HepG2 (cell line): ENCODE data around the gene CCDC88C. TPM values are rescaled to one million over a fixed set of nuclear protein-coding genes. Genes with fewer than 3 reads are reported as not detected.

ENCODE experiments used
- ATAC-seq: fragments of 200-7000 bp; cut with Tn5 transposase; 3 replicates; pipeline ENCODE4 v1.9.1; 2020; ENCODE audit warnings: mild to moderate bottlenecking, moderate library complexity
- BruUV-seq: library from RNA; stranded (reverse); fragments of 400-500 nt; replicated peaks from 2 replicates; lab custom pipeline; 2021; lab: Mats Ljungman, UMichigan
- CTCF ChIA-PET: fragments of 300-600 bp; formaldehyde crosslinking; extraction: SDS; loops from one replicate; lab custom pipeline; 2021; ENCODE audit warnings: low total read pairs, inconsistent platforms, low intra/inter-chr PET ratio; lab: Yijun Ruan, JAX
- POLR2A ChIA-PET: fragments of 350-600 bp; sonication (Branson Sonifier 250); formaldehyde crosslinking; loops from one replicate; lab custom pipeline; 2020; ENCODE audit warnings: antibody characterized with exemption, inconsistent platforms; lab: Yijun Ruan, JAX
- DNase-seq: peaks from one replicate; pipeline ENCODE4 v3.0.0-alpha.2; 2015; ENCODE audit warnings: low spot score
- FAIRE-seq: peaks from 3 replicates; lab custom pipeline; 2011; peaks lifted over from hg19 to GRCh38; lab: Jason Lieb, UNC
- H2AFZ ChIP-seq: one replicate; pipeline ENCODE4 v1.6.1; 2011; ENCODE audit warnings: low read length, inconsistent platforms
- H3K27ac ChIP-seq: fragments of 300-600 bp; 3 replicates; pipeline ENCODE4 v1.8.0; 2011; ENCODE audit warnings: mixed run types, mild to moderate bottlenecking, mixed read lengths, low read length, inconsistent platforms; ENCODE audit not compliant: insufficient read depth; ENCODE audit errors: extremely low read length
- H3K27me3 ChIP-seq, 2 experiments: fragments of 200-600 bp in 1 of 2; 2 replicates in 1 of 2; 3 replicates in 1 of 2; pipeline versions ENCODE4 v1.6.0 to v1.8.0; 2011; ENCODE audit warnings: low read length in 2 of 2, mild to moderate bottlenecking in 2 of 2, moderate library complexity in 2 of 2, inconsistent platforms in 1 of 2; ENCODE audit not compliant: insufficient read depth in 2 of 2, control insufficient read depth in 1 of 2
- H3K36me3 ChIP-seq, 2 experiments: fragments of 200-600 bp in 1 of 2; replicated peaks in 1 of 2; 2 replicates in 1 of 2; 3 replicates in 1 of 2; pipeline versions ENCODE4 v1.5.1 to v1.8.0; 2011; ENCODE audit warnings: low read length in 2 of 2, inconsistent platforms in 1 of 2; ENCODE audit not compliant: insufficient read depth in 2 of 2, control insufficient read depth in 1 of 2
- H3K4me1 ChIP-seq: 2 replicates; pipeline ENCODE4 v1.5.1; 2012; ENCODE audit warnings: low read length, inconsistent platforms; ENCODE audit not compliant: insufficient read depth
- H3K4me2 ChIP-seq: 2 replicates; pipeline ENCODE4 v1.6.0; 2011; ENCODE audit warnings: low read depth, low read length, inconsistent platforms
- H3K4me3 ChIP-seq, 3 experiments: fragments of 200-600 bp in 1 of 3; sonication (generic), shearing (Covaris generic) in 1 of 3; replicated peaks in 1 of 3; 2 replicates each; pipeline ENCODE4 v1.5.1; 2011 to 2016; ENCODE audit warnings: low read length in 3 of 3, inconsistent platforms in 2 of 3, low read depth in 2 of 3, mild to moderate bottlenecking in 2 of 3, control low read depth in 1 of 3, mixed read lengths in 1 of 3; ENCODE audit not compliant: insufficient read depth in 1 of 3
- H3K79me2 ChIP-seq: one replicate; pipeline ENCODE4 v1.6.1; 2011; ENCODE audit warnings: low read length, inconsistent platforms; ENCODE audit not compliant: insufficient read depth
- H3K9ac ChIP-seq: 2 replicates; pipeline ENCODE4 v1.6.0; 2011; ENCODE audit warnings: mild to moderate bottlenecking, low read depth, low read length, inconsistent platforms; ENCODE audit not compliant: insufficient read depth
- H3K9me3 ChIP-seq: 2 replicates; pipeline ENCODE4 v1.5.1; 2012; ENCODE audit warnings: mild to moderate bottlenecking, low read length
- H4K20me1 ChIP-seq: 2 replicates; pipeline ENCODE4 v1.6.0; 2011; ENCODE audit warnings: inconsistent platforms, mild to moderate bottlenecking, low read length, moderate library complexity; ENCODE audit not compliant: insufficient read depth
- ATF6 ChIP-seq: sonication (generic); formaldehyde crosslinking; conservative IDR thresholded peaks from 2 replicates; pipeline ENCODE4 v1.4.0; 2020; ENCODE audit warnings: missing genetic modification reagents
- CBFB ChIP-seq: sonication (generic); formaldehyde crosslinking; IDR thresholded peaks from 2 replicates; pipeline ENCODE4 v1.4.0; 2020; ENCODE audit warnings: missing genetic modification reagents
- CREB3 ChIP-seq: sonication (generic); formaldehyde crosslinking; IDR thresholded peaks from 2 replicates; pipeline ENCODE4 v1.5.0; 2020; ENCODE audit warnings: missing genetic modification reagents
- KMT2A ChIP-seq: sonication (generic); formaldehyde crosslinking; IDR thresholded peaks from 2 replicates; pipeline ENCODE4 v1.4.0; 2020; ENCODE audit warnings: missing genetic modification reagents
- NCOA1 ChIP-seq: sonication (generic); formaldehyde crosslinking; IDR thresholded peaks from 2 replicates; pipeline ENCODE4 v1.9.0; 2021; ENCODE audit warnings: missing genetic modification reagents
- NFE2 ChIP-seq: sonication (generic); formaldehyde crosslinking; IDR thresholded peaks from 2 replicates; pipeline ENCODE4 v1.4.0; 2020; ENCODE audit warnings: missing genetic modification reagents
- PLRG1 ChIP-seq: fragments of 450-650 bp; conservative IDR thresholded peaks from 2 replicates; pipeline ENCODE4 v1.6.1; 2016
- PRDM15 ChIP-seq: sonication (generic); formaldehyde crosslinking; IDR thresholded peaks from 2 replicates; pipeline ENCODE4 v1.4.0; 2020; ENCODE audit warnings: missing genetic modification reagents
- REPIN1 ChIP-seq: sonication (generic); formaldehyde crosslinking; IDR thresholded peaks from 2 replicates; pipeline ENCODE4 v1.8.0; 2022; ENCODE audit warnings: missing genetic modification reagents, low read depth, mild to moderate bottlenecking, borderline replicate concordance
- SP140L ChIP-seq: sonication (generic); formaldehyde crosslinking; IDR thresholded peaks from 2 replicates; pipeline ENCODE4 v1.4.0; 2020; ENCODE audit warnings: missing genetic modification reagents, borderline replicate concordance
- TFAP4 ChIP-seq: sonication (generic); IDR thresholded peaks from 2 replicates; pipeline ENCODE4 v1.6.1; 2016; ENCODE audit warnings: low read depth, borderline replicate concordance
- TP53 ChIP-seq: sonication (generic); formaldehyde crosslinking; conservative IDR thresholded peaks from 2 replicates; pipeline ENCODE4 v1.4.0; 2020; ENCODE audit warnings: missing genetic modification reagents
- ZNF12 ChIP-seq: sonication (generic); formaldehyde crosslinking; IDR thresholded peaks from 2 replicates; pipeline ENCODE4 v1.5.0; 2020; ENCODE audit warnings: missing genetic modification reagents
- ZNF296 ChIP-seq: sonication (generic); formaldehyde crosslinking; conservative IDR thresholded peaks from 2 replicates; pipeline ENCODE4 v1.5.0; 2020; ENCODE audit warnings: mild to moderate bottlenecking, missing genetic modification reagents
- ZNF446 ChIP-seq: sonication (generic); formaldehyde crosslinking; IDR thresholded peaks from 2 replicates; pipeline ENCODE4 v1.5.0; 2020; ENCODE audit warnings: mild to moderate bottlenecking, missing genetic modification reagents
- ZNF768 ChIP-seq: sonication (generic); formaldehyde crosslinking; IDR thresholded peaks from 2 replicates; pipeline ENCODE4 v1.4.0; 2020; ENCODE audit warnings: missing genetic modification reagents
- ZSCAN31 ChIP-seq: sonication (generic); formaldehyde crosslinking; IDR thresholded peaks from 2 replicates; pipeline ENCODE4 v1.5.0; 2020; ENCODE audit warnings: low read depth, mild to moderate bottlenecking, missing genetic modification reagents
- ZSCAN9 ChIP-seq: IDR thresholded peaks from 2 replicates; pipeline ENCODE4 v1.6.1; 2016; ENCODE audit warnings: borderline replicate concordance
- WGBS: methylation state at CpG from one replicate; pipeline ENCODE4 v1.1.6; 2017; ENCODE audit warnings: low lambda C conversion rate; 5-methylcytosine and 5-hydroxymethylcytosine counted together
- in situ Hi-C: cut with HindIII; loops from 2 replicates; pipeline ENCODE4 v1.10.0; 2017; ENCODE audit warnings: low pct_unique_long_range_greater_than_20kb; ENCODE audit not compliant: extremely low pct_ligation_motif_present
- intact Hi-C: fragments of 100-400 bp; cut with micrococcal nuclease; formaldehyde crosslinking; loops from one replicate; pipeline ENCODE4 v1.10.0; 2022; ENCODE audit not compliant: unreplicated experiment
- polyA plus RNA-seq, 8 experiments: library from polyadenylated mRNA; depleted of rRNA in 3 of 8; stranded (reverse) in 7 of 8; unstranded in 1 of 8; fragments of >200 nt; fragmentation: Illumina TruSeq in 4 of 8; extraction: Trizol in 4 of 8; gene quantifications; 2 replicates each; pipeline versions ENCODE4 v1.2.1 to v1.2.3, GENCODE V29; 2011 to 2016; ENCODE audit warnings: low read depth in 4 of 8, missing spikeins in 1 of 8, mixed read lengths in 1 of 8; ENCODE audit not compliant: insufficient read depth in 1 of 8
- total RNA-seq, 5 experiments: library from RNA; depleted of rRNA; stranded (reverse); fragments of >200 nt; fragmentation: Illumina TruSeq; extraction: Trizol; gene quantifications; 2 replicates each; pipeline ENCODE4 v1.2.3, GENCODE V29; 2016; ENCODE audit warnings: low read depth in 1 of 5

Gene CCDC88C
- total and polyA plus RNA-seq, 2 of the 13 experiments (the other 11 are each of a cell fraction or from before 2014, with no cell fraction given) = 3.6 to 11.7 TPM

- FAIRE-seq = no peak
These were observed 146.0 kb downstream of the CCDC88C start for GRCh38 chr14:91271639-91272038.

More at GRCh38 chr14:91271639-91272038, 146.0 kb downstream of the CCDC88C start:
- Histone ChIP-seq H3K79me2 (no peaks in the 10 kb centered on the region), H4K20me1 (no peaks in the 10 kb centered on the region), H3K27me3 (no peaks in the 10 kb centered on the region), H2AFZ (no peak overlapping the region), H3K4me1 (peaks cover 5% of the 10 kb centered on the region; the same call in 1 of the 2 replicates), H3K9me3 (no peaks in the 10 kb centered on the region), H3K27ac (no peak overlapping the region), H3K9ac (no peak overlapping the region), H3K4me2 (no peak overlapping the region), H3K36me3 (peaks cover 1 to 11% of the 10 kb centered on the region in 2 experiments; a peak in 3 of 5 replicates), H3K4me3 (no peak overlapping the region)
- peak; percentile 28; the same call in 2 of the 3 replicates for ATAC-seq
- ChIA-PET CTCF (no interaction called here), POLR2A (no interaction called here)
- TF ChIP-seq NFE2 (CRISPR knock-in tag) (no peak), ZNF446 (CRISPR knock-in tag) (no peak), KMT2A (CRISPR knock-in tag) (no peak), SP140L (CRISPR knock-in tag) (no peak), CBFB (CRISPR knock-in tag) (no peak), TP53 (CRISPR knock-in tag) (no peak), ZNF296 (CRISPR knock-in tag) (no peak), PLRG1 (no peak), ATF6 (CRISPR knock-in tag) (no peak), NCOA1 (CRISPR knock-in tag) (no peak), ZSCAN9 (CRISPR knock-in tag) (no peak), ZSCAN31 (no peak), PRDM15 (no peak), REPIN1 (no peak), ZNF768 (CRISPR knock-in tag) (no peak), CREB3 (no peak), ZNF12 (CRISPR knock-in tag) (no peak), TFAP4 (no peak)
- in situ Hi-C loops = no loop called here
- 98% methylated on average over 9 of the region's 9 CpGs for WGBS
- intact Hi-C loops = no loop called here
- BruUV-seq = no TSS peak
- DNase-seq = no peak
